T-helper 2 cell treated with Interferon-gamma antibody and Interleukin-4, amounts not matched to agents 100 ng/mL and 5 ng/mL, for 36 hours (primary cell): ENCODE data around the gene ERCC8. TPM values are rescaled to one million over a fixed set of nuclear protein-coding genes. Genes with fewer than 3 reads are reported as not detected.
"Not testable (repeated sequence)": the region's sequence is repeated elsewhere in the genome, so short reads cannot be mapped to it uniquely, and the experiment has no call there.

ENCODE experiments used
- intact Hi-C: fragments of 100-400 bp; cut with micrococcal nuclease; formaldehyde crosslinking; loops from one replicate; pipeline ENCODE4 v1.15.1; 2023
- total RNA-seq: library from RNA; stranded (reverse); gene quantifications from 2 replicates; pipeline ENCODE4 v1.2.3, GENCODE V29; 2022

The ERCC8 gene, protein sequence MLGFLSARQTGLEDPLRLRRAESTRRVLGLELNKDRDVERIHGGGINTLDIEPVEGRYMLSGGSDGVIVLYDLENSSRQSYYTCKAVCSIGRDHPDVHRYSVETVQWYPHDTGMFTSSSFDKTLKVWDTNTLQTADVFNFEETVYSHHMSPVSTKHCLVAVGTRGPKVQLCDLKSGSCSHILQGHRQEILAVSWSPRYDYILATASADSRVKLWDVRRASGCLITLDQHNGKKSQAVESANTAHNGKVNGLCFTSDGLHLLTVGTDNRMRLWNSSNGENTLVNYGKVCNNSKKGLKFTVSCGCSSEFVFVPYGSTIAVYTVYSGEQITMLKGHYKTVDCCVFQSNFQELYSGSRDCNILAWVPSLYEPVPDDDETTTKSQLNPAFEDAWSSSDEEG
- total RNA-seq: 8.8 and 9.0 TPM in 2 replicates

- intact Hi-C loops: loop anchor here (1.0 to 10.0 kb wide), 7 partner anchors 100 to 1908 kb away; partner anchors contain the start of genes DEPDC1B, ELOVL7 and SMIM15
These were observed at the start of gene ERCC8, which contains the start of gene NDUFAF2 for GRCh38 chr5:60944904-60945812. TSS of gene ERCC8 (minus strand) at chr5:60945070. CDS start at chr5:60945008, 62 bp downstream. TSS of gene NDUFAF2 (plus strand) at chr5:60945205. CDS start at chr5:60945256, 51 bp downstream.

GRCh38 chr5:60993875-60994571 lies 49.2 kb upstream of the ERCC8 start:
- intact Hi-C loops: no loop called here

- intact Hi-C loops: no loop called here
These were observed 48.6 kb upstream of the ERCC8 start for GRCh38 chr5:60993425-60993824.

- intact Hi-C loops: no loop called here
These were observed 48.0 kb upstream of the ERCC8 start for GRCh38 chr5:60992871-60993270.

DNA sequence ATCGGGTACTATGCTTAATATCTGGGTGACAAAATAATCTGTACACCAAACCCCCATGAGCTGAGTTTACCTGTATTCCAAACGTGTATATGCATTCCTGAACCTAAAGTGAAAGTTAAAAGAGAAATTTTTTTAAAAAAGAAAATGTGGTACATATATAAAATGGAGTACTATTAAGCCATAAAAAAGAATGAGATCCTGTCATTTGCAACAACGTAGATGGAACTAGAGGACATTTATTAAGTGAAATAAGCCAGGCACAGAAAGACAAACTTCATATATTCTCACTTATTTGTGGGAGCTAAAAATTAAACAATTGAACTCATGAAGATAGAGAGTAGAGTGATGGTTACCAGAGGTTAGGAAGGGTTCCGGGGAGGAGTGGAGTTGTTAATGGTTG lies 44.9 kb upstream of the ERCC8 start:
- intact Hi-C loops: no loop called here

DNA sequence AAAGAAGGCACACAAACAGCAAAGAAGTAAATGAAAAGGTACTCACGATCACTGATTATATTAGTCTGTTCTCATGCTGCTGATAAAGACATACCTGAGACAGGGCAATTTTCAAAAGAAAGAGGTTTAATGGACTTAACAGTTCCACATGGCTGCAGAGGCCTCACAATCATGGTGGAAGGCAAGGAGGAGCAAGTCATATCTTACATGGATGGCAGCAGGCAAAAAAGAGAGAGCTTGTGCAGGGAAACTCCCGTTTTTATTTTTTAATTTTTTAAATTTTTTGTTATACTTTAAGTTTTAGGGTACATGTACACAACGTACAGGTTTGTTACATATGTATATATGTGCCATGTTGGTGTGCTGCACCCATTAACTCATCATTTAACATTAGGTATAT lies 37.3 kb upstream of the ERCC8 start:
- intact Hi-C loops: not testable (repeated sequence)

DNA sequence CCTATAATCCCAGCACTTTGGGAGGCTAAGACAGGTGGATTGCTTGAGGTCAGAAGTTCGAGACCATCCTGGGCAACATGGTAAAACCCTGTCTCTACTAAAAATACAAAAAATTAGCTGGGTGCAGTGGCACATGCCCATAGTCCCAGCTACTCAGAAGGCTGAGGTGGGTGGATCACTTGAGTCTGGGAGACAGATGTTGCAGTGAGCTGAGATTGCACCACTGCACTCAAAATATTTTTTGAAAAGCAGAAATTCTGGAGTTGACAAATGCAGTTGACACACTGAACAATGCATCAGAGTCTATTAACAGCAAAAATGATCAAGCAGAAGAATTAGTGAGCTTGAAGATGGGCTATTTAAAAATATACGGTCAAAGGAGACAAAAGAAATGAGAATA lies 35.6 kb upstream of the ERCC8 start:
- intact Hi-C loops: no loop called here

DNA sequence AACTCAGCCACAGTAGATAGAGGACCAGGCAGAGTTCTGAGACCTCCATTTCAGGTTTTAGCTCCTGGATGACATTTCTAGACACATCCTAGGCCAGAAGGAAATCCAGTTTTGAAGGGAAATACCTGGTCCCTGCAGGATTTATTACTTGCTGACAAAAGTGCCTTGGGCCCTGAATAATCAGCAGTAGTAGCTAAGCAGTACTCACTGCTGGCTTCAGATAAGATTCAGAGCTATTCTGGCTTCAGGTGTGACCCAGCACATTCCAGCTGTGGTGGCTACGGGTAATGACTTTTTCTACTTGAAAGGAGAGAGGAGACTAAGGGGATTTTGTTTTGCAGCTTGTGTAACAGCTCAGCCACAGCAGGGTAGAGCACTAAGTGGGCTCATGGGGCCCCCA lies 34.1 kb upstream of the ERCC8 start:
- intact Hi-C loops: no loop called here

DNA sequence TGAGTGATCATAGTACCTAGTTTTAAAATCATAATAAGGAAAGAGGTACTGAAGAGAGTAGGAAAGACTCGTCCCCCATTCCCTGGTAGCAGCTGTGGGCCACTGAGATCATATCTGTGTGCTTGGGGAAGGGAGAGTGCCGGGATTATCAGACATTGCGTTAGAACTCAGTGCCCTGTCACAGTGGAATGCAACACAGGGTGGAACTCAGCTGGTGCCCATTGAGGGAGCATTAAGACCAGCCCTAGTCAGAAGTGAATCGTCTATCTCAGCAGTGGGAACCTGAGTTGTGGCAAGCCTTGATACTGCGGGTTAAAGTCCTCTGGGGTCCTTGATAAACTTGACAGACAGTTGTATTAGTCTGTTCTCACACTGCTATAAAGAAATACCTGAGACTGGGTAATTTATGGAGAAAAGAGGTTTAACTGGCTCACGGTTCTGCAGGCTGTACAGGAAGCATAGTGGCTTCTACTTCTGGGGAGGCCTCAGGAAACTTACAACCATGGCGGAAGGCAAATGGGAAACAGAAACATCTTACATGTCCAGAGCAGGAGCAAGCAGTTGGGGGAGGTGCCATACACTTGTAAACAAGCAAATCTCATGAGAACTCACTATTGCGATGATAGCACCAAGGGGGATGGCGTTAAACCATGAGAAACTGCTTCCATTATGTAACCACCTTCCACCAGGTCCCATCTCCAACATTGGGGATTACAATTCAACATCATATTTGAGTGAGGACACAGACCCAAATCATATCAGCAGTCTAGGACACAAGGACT lies 33.3 kb upstream of the ERCC8 start:
- intact Hi-C loops: no loop called here

- intact Hi-C loops: no loop called here
These were observed 27.4 kb upstream of the ERCC8 start for GRCh38 chr5:60972231-60972630.

- intact Hi-C loops: loop anchor here (10.0 kb wide), 1 partner anchor 1147 kb away; no protein-coding TSS in a partner anchor
These were observed 16.8 kb upstream of the ERCC8 start for GRCh38 chr5:60961685-60962084.

DNA sequence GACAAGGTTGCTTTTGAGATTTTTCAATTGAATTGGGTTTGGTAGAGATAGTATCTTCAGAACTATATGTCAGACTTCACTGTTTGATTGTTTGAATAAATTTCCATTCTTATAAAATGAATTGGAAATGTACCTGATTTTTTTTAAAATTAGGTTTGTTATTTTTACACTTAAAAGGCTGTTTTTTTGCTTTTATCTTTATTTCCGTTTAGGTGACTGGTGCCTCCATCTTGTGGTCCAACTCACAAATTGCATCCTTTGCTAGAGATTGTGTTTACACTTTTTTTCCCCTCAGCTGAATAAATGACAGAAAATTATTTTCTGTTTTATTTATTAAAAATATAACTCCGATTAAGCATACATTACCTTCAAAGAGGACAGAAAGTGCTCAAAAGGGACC lies 15.7 kb upstream of the ERCC8 start:
- intact Hi-C loops: loop anchor here (1.0 to 10.0 kb wide), 2 partner anchors 283 to 1146 kb away; no protein-coding TSS in a partner anchor

DNA sequence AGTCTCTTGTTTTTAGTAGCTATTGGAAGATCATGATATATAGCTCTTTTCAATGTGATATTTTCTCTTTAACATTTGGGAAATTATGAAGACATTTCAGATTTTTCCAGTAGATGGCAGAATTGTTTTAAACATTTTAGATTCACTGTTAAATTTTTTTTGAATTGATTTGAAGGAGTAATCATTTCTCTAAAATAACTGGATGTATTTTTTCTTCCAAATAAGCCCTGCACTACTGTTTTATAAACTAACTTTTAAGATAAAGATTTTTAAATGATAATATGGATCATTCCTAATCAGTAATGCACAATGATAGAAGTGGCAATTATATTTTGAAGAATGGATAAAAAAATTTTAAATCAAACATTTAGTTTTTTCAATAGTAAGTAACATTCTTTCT lies 14.3 kb upstream of the ERCC8 start:
- intact Hi-C loops: loop anchor here (2.0 kb wide), 1 partner anchor 700 kb away; no protein-coding TSS in a partner anchor

DNA sequence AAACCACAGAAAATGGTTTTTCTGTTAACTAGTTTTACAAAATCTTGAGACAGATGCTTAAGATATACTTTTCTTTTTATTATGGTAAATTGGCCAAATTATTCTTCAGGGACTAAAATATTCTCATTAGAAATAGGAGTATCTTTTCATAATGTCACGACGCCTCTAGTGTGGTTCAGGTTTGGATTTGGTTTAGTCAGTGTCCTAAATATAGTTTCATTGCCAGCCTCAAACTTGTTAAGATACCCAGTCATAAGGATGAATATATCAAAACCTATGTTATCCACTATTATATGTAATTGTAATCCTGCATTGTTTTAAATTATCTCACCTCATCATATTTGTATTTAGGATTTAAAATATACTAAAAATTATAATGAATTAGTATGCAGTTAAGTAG lies 13.8 kb upstream of the ERCC8 start:
- intact Hi-C loops: loop anchor here (2.0 kb wide), 1 partner anchor 700 kb away; no protein-coding TSS in a partner anchor

- intact Hi-C loops: loop anchor here (2.0 kb wide), 1 partner anchor 701 kb away; no protein-coding TSS in a partner anchor
These were observed 13.2 kb upstream of the ERCC8 start for GRCh38 chr5:60958088-60958487.

- intact Hi-C loops: no loop called here
These were observed 10.4 kb upstream of the ERCC8 start for GRCh38 chr5:60955239-60955638.

DNA sequence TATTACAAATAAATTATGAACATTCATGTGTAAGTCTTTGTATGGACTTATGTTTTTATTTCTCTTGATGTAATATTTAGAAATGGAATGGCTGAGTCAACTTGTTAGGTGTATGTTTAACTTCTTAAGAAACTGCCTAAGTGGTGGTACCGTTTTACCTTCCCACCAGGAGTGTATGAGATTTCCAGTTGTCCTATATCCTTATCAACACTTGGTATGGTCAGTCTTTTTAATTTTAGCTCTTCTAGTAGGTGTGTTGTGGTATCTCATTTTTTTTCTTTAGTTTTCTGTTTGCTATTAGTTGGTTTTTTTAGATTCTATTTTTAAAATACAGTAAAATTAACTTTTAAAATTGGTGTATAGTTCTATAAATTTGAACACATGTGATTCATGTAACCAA lies 3.9 kb upstream of the ERCC8 start:
- intact Hi-C loops: loop anchor here (5.0 to 10.0 kb wide), 4 partner anchors 104 to 1911 kb away; partner anchors contain the start of gene ELOVL7

GRCh38 chr5:60945813-60946187 lies 930 bp upstream of the ERCC8 start:
- intact Hi-C loops: loop anchor here (1.0 to 10.0 kb wide), 7 partner anchors 101 to 1908 kb away; partner anchors contain the start of genes DEPDC1B, ELOVL7 and SMIM15

DNA sequence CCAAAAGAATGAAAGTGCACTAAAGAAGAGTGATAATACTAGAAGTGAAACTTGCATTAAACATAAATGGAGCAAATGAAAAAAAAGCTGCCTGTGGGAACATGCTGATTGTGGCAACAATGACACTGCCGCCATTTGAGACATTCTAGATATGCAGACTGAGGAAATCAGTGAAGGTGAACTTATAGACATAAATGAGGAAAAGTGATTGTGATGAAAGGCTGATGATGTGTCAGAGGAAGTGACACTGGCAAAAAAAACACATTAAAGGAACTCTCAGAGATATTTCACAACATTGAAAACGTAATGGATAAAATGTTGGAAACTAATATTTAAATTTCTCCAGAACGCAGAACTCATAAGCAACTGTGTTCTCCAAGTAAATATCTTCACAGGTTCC lies 1.2 kb downstream of the ERCC8 start:
- intact Hi-C loops: loop anchor here (10.0 kb wide), 2 partner anchors 99 to 461 kb away; partner anchors contain the start of gene ELOVL7

GRCh38 chr5:60929024-60929423 lies 15.8 kb downstream of the ERCC8 start:
- intact Hi-C loops: no loop called here
